ENCODE results near the gene ARHGAP22. TPM values are rescaled to one million over a fixed set of nuclear protein-coding genes. Genes with fewer than 3 reads are reported as not detected.

The ARHGAP22 gene
- total RNA-seq, 3 donors from 2014 or later (not counting 1 experiment from before 2014, with no cell fraction given) = 0.21 to 0.40 TPM; not detected in 1

DNA sequence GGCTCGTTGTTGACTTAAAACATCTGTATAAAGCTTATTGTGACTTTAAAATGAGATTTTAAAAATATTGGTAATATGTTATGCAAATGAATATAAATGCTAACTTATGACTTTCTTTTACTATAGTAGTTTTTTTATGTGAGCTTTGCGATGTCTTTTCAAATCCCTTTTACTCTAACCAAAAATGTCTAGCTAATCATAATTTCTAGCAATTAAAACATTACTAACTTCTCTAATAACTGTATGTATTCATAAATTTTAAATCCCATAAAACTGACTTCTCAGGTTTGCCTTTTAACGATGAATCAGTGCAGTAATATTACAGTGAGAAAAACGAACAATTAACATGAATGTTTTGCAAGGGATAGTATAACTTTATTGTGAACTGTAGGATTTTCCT is 185.2 kb downstream of the ARHGAP22 start:
- intact Hi-C loops (cut with micrococcal nuclease) = no loop called here
- H3K36me3 Mint-ChIP-seq = no peaks in the 10 kb centered on the region
- Histone ChIP-seq H3K4me1 (ENCODE audit: control insufficient read depth, insufficient read depth, low read length) (no peaks in the 10 kb centered on the region), H3K4me3 (ENCODE audit: low read length) (no peak overlapping the region), H3K36me3 (ENCODE audit: control insufficient read depth, insufficient read depth, low read length) (peaks cover 3% of the 10 kb centered on the region), H3K9me3 (ENCODE audit: control insufficient read depth, insufficient read depth, low read length) (no peaks in the 10 kb centered on the region), H3K27ac (ENCODE audit: low read length) (no peak overlapping the region), H3K27me3 (ENCODE audit: control insufficient read depth, insufficient read depth, low read length) (no peaks in the 10 kb centered on the region)
- TF ChIP-seq, protein P1, sequence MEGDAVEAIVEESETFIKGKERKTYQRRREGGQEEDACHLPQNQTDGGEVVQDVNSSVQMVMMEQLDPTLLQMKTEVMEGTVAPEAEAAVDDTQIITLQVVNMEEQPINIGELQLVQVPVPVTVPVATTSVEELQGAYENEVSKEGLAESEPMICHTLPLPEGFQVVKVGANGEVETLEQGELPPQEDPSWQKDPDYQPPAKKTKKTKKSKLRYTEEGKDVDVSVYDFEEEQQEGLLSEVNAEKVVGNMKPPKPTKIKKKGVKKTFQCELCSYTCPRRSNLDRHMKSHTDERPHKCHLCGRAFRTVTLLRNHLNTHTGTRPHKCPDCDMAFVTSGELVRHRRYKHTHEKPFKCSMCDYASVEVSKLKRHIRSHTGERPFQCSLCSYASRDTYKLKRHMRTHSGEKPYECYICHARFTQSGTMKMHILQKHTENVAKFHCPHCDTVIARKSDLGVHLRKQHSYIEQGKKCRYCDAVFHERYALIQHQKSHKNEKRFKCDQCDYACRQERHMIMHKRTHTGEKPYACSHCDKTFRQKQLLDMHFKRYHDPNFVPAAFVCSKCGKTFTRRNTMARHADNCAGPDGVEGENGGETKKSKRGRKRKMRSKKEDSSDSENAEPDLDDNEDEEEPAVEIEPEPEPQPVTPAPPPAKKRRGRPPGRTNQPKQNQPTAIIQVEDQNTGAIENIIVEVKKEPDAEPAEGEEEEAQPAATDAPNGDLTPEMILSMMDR (IDR thresholded peaks at IDR 0.05) = no peak
- no peaks in the 10 kb centered on the region for H3K9me3 Mint-ChIP-seq
- no peak overlapping the region for H3K27ac Mint-ChIP-seq
- H3K27me3 Mint-ChIP-seq (ENCODE audit: low read depth in 2 of 2) = no peaks in the 10 kb centered on the region
- H3K4me1 Mint-ChIP-seq = peaks cover 0 to 4% of the 10 kb centered on the region in 2 donors
- H3K4me3 Mint-ChIP-seq = no peak overlapping the region
- no peak for ATAC-seq
- WGBS (ENCODE audit: insufficient coverage) = 100% methylated on average over 2 of the region's 4 CpGs
- no peak for DNase-seq

DNA sequence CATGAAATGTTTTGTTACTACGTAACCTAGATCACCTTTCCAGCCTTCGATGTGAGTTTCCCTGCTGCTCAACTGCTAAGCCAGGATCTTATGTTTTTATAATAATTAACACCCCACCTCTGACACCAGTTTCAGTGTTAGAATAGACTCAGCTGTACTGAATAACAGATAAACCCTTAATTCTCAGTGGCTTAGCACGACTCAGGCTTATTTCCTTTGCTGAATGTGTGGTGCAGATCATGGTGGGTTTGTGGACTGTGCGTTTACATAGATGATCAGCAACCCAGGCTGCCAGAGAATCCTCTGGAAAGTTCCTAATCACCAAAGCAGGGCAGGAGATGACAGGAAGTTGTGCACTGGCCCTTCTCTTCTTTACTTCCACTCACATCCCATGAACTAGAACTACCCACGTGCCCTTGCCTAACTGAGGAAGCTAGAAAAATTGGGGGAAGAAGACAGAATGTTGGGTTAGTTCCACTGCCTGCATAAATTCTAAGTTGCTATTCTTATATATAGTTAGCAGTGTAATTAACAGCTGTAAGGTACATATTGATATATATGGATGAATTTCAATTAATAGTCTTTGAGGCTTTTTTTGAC is 186.6 kb downstream of the ARHGAP22 start:
- DNase-seq (no peak), ATAC-seq (no peak)
- Mint-ChIP-seq H3K9me3 (no peaks in the 10 kb centered on the region), H3K27me3 (ENCODE audit: low read depth in 2 of 2) (no peaks in the 10 kb centered on the region), H3K36me3 (peaks cover 1% of the 10 kb centered on the region), H3K4me3 (no peak overlapping the region), H3K27ac (no peak overlapping the region), H3K4me1 (peaks cover 0 to 4% of the 10 kb centered on the region in 2 donors)
- Histone ChIP-seq H3K27me3 (ENCODE audit: control insufficient read depth, insufficient read depth, low read length) (no peaks in the 10 kb centered on the region), H3K27ac (ENCODE audit: low read length) (no peak overlapping the region), H3K4me1 (ENCODE audit: control insufficient read depth, insufficient read depth, low read length) (no peaks in the 10 kb centered on the region), H3K4me3 (ENCODE audit: low read length) (no peak overlapping the region), H3K9me3 (ENCODE audit: control insufficient read depth, insufficient read depth, low read length) (no peaks in the 10 kb centered on the region), H3K36me3 (ENCODE audit: control insufficient read depth, insufficient read depth, low read length) (peaks cover 3% of the 10 kb centered on the region)
- TF ChIP-seq, protein P1 (IDR thresholded peaks at IDR 0.05) = no peak
- intact Hi-C loops (cut with micrococcal nuclease) = no loop called here
- WGBS (ENCODE audit: insufficient coverage) = 100% methylated on average over 2 of the region's 5 CpGs

DNA sequence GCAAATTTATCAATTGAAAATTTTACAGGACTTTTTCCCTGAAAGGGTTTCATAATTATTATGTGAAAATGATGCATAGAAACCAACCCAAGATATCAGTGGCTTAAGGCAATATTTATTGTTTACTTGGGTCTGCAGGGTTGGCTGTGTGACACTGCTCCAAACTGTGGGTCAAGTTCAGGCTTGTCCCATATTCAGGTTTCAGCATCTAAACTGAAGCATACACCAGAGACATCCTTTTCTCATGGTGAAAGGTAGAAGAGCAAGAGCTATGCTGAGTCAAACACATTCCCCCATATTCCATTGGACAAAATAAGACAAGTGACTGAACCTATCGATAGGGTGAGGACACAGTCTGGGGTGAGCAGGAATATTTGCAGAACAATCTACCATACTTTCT is 187.5 kb downstream of the ARHGAP22 start:
- Mint-ChIP-seq H3K27me3 (ENCODE audit: low read depth in 2 of 2) (no peaks in the 10 kb centered on the region), H3K4me3 (no peak overlapping the region), H3K27ac (no peak overlapping the region), H3K9me3 (peaks cover 2 to 5% of the 10 kb centered on the region in 2 donors), H3K4me1 (peaks cover 0 to 4% of the 10 kb centered on the region in 2 donors), H3K36me3 (peaks cover 10% of the 10 kb centered on the region)
- peaks cover 3% of the 10 kb centered on the region for H3K36me3 ChIP-seq (ENCODE audit: control insufficient read depth, insufficient read depth, low read length)
- no peak overlapping the region for H3K4me3 ChIP-seq (ENCODE audit: low read length)
- H3K27ac ChIP-seq (ENCODE audit: low read length) = no peak overlapping the region
- no peaks in the 10 kb centered on the region for H3K27me3 ChIP-seq (ENCODE audit: control insufficient read depth, insufficient read depth, low read length)
- 100% methylated on average over 1 of the region's 1 CpG for WGBS (ENCODE audit: insufficient coverage)
- no peak for DNase-seq
- intact Hi-C loops (cut with micrococcal nuclease) = no loop called here
- no peak for ATAC-seq
- H3K4me1 ChIP-seq (ENCODE audit: control insufficient read depth, insufficient read depth, low read length) = no peaks in the 10 kb centered on the region
- no peaks in the 10 kb centered on the region for H3K9me3 ChIP-seq (ENCODE audit: control insufficient read depth, insufficient read depth, low read length)
- TF ChIP-seq, protein P1 (IDR thresholded peaks at IDR 0.05) = no peak
